ENCODE measurements around the gene KIRREL3. TPM values are rescaled to one million over a fixed set of nuclear protein-coding genes. Genes with fewer than 3 reads are reported as not detected.

KIRREL3 gene
- total and polyA plus RNA-seq, 4 donors = 0.02 to 0.71 (median 0.15) TPM; not detected in 1

DNA sequence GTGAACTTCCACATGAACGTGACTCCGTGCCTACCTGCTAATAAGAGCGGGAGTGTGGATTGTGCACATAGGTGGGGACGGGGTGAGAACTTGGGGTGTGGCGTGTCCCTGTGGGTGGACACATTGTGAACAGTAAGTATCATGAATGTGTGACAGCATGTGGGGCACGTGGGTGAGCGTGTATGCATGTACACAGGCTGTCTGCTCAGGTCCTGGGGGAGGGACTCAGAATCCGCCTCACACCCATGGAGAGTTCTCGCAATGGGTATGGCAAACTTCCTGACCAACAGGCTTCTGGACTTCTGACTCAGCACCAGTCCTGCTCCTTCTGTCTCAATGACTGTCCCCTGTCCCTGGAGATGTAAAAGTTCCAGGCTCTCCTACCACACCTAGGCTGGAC lies 422.1 kb downstream of the KIRREL3 start:
- no peak for ATAC-seq (ENCODE audit: insufficient read depth, low FRiP score)
- DNase-seq = no peak
- Histone ChIP-seq H3K4me3 (no peak overlapping the region), H3K27ac (ENCODE audit: low read depth in 1 of 2, low read length in 1 of 2) (no peak overlapping the region), H3K36me3 (ENCODE audit: control insufficient read depth in 4 of 4, insufficient read depth in 4 of 4, low read length in 4 of 4) (no peaks in the 10 kb centered on the region), H3K27me3 (ENCODE audit: control insufficient read depth in 3 of 3, insufficient read depth in 3 of 3, low read length in 2 of 3) (peaks cover 0 to 4% (median 0%) of the 10 kb centered on the region in 3 donors), H3K9ac (ENCODE audit: insufficient read depth in 1 of 2, low read length in 2 of 2) (no peak overlapping the region), H3K9me3 (ENCODE audit: control insufficient read depth in 4 of 4, insufficient read depth in 3 of 4, low read length in 3 of 4) (peaks cover 0 to 3% (median 0%) of the 10 kb centered on the region in 4 donors), H3K4me1 (ENCODE audit: control insufficient read depth in 5 of 5, insufficient read depth in 5 of 5, low read length in 5 of 5) (no peaks in the 10 kb centered on the region)
- 88 to 89% methylated on average over 9 of the region's 9 CpGs for WGBS, 2 donors
- TF ChIP-seq, protein P1, sequence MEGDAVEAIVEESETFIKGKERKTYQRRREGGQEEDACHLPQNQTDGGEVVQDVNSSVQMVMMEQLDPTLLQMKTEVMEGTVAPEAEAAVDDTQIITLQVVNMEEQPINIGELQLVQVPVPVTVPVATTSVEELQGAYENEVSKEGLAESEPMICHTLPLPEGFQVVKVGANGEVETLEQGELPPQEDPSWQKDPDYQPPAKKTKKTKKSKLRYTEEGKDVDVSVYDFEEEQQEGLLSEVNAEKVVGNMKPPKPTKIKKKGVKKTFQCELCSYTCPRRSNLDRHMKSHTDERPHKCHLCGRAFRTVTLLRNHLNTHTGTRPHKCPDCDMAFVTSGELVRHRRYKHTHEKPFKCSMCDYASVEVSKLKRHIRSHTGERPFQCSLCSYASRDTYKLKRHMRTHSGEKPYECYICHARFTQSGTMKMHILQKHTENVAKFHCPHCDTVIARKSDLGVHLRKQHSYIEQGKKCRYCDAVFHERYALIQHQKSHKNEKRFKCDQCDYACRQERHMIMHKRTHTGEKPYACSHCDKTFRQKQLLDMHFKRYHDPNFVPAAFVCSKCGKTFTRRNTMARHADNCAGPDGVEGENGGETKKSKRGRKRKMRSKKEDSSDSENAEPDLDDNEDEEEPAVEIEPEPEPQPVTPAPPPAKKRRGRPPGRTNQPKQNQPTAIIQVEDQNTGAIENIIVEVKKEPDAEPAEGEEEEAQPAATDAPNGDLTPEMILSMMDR (IDR thresholded peaks at IDR 0.05; ENCODE audit: control extremely low read depth, extremely low read depth) = no peak

DNA sequence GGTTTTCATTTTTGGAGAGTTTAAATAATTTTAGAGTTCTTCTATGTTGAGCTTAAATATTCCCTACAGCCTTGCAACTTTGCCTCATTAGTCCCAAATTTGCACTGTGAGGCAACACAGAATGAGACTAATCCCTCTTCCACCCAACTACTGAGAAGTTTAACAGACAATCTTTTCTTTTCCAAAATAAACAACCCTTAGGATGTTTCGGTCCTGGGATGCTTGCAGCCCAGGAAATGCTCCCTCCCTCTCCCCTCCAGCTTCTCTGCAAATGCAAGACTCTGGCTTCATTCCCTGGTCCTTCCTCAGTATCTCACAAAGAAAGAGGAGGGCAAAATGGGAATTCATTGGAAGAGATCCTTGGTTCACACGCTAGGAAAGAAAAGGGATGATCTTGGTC lies 422.5 kb downstream of the KIRREL3 start:
- H3K36me3 ChIP-seq (ENCODE audit: control insufficient read depth in 4 of 4, insufficient read depth in 4 of 4, low read length in 4 of 4) = no peaks in the 10 kb centered on the region
- H3K4me3 ChIP-seq = no peak overlapping the region
- no peak overlapping the region for H3K27ac ChIP-seq (ENCODE audit: low read depth in 1 of 2, low read length in 1 of 2)
- H3K9ac ChIP-seq (ENCODE audit: insufficient read depth in 1 of 2, low read length in 2 of 2) = no peak overlapping the region
- ATAC-seq (ENCODE audit: insufficient read depth, low FRiP score) (no peak), DNase-seq (no peak)
- no peaks in the 10 kb centered on the region for H3K4me1 ChIP-seq (ENCODE audit: control insufficient read depth in 5 of 5, insufficient read depth in 5 of 5, low read length in 5 of 5)
- H3K27me3 ChIP-seq (ENCODE audit: control insufficient read depth in 3 of 3, insufficient read depth in 3 of 3, low read length in 2 of 3) = peaks cover 0 to 4% (median 0%) of the 10 kb centered on the region in 3 donors
- peaks cover 0 to 3% (median 0%) of the 10 kb centered on the region in 4 donors for H3K9me3 ChIP-seq (ENCODE audit: control insufficient read depth in 4 of 4, insufficient read depth in 3 of 4, low read length in 3 of 4)
- WGBS, 2 donors = 55 to 67% methylated on average over 2 of the region's 2 CpGs
- TF ChIP-seq, protein P1 (IDR thresholded peaks at IDR 0.05; ENCODE audit: control extremely low read depth, extremely low read depth) = no peak

DNA sequence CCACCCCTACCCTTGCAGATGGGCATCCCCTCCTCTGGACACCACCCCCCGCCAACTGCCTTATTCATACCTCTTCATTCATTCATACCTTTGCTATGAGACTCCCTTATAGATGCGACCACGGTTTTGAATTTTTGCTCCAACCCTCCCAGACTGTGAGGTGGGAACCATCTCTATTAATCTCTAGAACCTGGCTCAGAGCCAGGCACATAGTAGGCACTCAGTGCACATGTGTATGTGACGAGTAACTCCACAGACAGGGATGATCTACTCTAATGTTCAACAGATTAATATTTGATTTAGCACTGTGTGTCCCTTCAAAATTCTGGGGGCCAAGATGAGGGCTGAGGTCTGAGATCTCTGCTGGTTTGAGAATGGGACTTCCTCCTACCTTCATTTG lies 424.7 kb downstream of the KIRREL3 start:
- TF ChIP-seq, protein P1 (IDR thresholded peaks at IDR 0.05; ENCODE audit: control extremely low read depth, extremely low read depth) = no peak
- Histone ChIP-seq H3K27me3 (ENCODE audit: control insufficient read depth in 3 of 3, insufficient read depth in 3 of 3, low read length in 2 of 3) (peaks cover 0 to 7% (median 0%) of the 10 kb centered on the region in 3 donors), H3K4me3 (no peak overlapping the region), H3K9ac (ENCODE audit: insufficient read depth in 1 of 2, low read length in 2 of 2) (no peak overlapping the region), H3K36me3 (ENCODE audit: control insufficient read depth in 4 of 4, insufficient read depth in 4 of 4, low read length in 4 of 4) (no peaks in the 10 kb centered on the region), H3K27ac (ENCODE audit: low read depth in 1 of 2, low read length in 1 of 2) (no peak overlapping the region), H3K4me1 (ENCODE audit: control insufficient read depth in 5 of 5, insufficient read depth in 5 of 5, low read length in 5 of 5) (no peaks in the 10 kb centered on the region), H3K9me3 (ENCODE audit: control insufficient read depth in 4 of 4, insufficient read depth in 3 of 4, low read length in 3 of 4) (peaks cover 0 to 4% (median 0%) of the 10 kb centered on the region in 4 donors)
- 87 to 96% methylated on average over 4 of the region's 4 CpGs for WGBS, 2 donors
- ATAC-seq (ENCODE audit: insufficient read depth, low FRiP score) (no peak), DNase-seq (no peak)
